ENCODE results near the gene AOPEP. TPM values are rescaled to one million over a fixed set of nuclear protein-coding genes. Genes with fewer than 3 reads are reported as not detected.

AOPEP gene
- total RNA-seq, 1 donor from 2014 or later: 305 TPM

GRCh38 chr9:95091601-95092261 lies 365.2 kb downstream of the AOPEP start:
- Histone ChIP-seq H3K4me3 (no peak overlapping the region), H3K9me3 (no peaks in the 10 kb centered on the region), H3K27ac (peak overlapping the region; percentile 93), H3K36me3 (peaks cover 0 to 4% of the 10 kb centered on the region in 2 donors), H3K27me3 (no peaks in the 10 kb centered on the region), H3K4me1 (peaks cover 100% of the 10 kb centered on the region)
- TF ChIP-seq CTCF (IDR thresholded peaks at IDR 0.05) (no peak), POLR2A (IDR thresholded peaks at IDR 0.05) (no peak), POLR2AphosphoS5 (IDR thresholded peaks at IDR 0.05; ENCODE audit: insufficient read depth in 1 of 2, low read depth in 1 of 2) (peak in 1 of 2 donors; percentile 10)
- DNase-seq (ENCODE audit: extremely low spot score in 2 of 2): no peak
- intact Hi-C loops (cut with DNase I): no loop called here

GRCh38 chr9:95092262-95093072 lies 366.0 kb downstream of the AOPEP start:
- intact Hi-C loops (cut with DNase I): no loop called here
- no peaks in the 10 kb centered on the region for H3K36me3 ChIP-seq
- TF ChIP-seq CTCF (IDR thresholded peaks at IDR 0.05) (no peak), POLR2AphosphoS5 (IDR thresholded peaks at IDR 0.05; ENCODE audit: insufficient read depth in 1 of 2, low read depth in 1 of 2) (peak in 1 of 2 donors; percentile 29)
- peaks cover 94% of the 10 kb centered on the region for H3K4me1 ChIP-seq
- H3K27ac ChIP-seq: peak overlapping the region; percentile 93
- no peak for DNase-seq (ENCODE audit: extremely low spot score in 2 of 2)
- H3K9me3 ChIP-seq: no peaks in the 10 kb centered on the region
- H3K4me3 ChIP-seq: no peak overlapping the region
- no peaks in the 10 kb centered on the region for H3K27me3 ChIP-seq

- Histone ChIP-seq H3K27me3 (no peaks in the 10 kb centered on the region), H3K36me3 (no peaks in the 10 kb centered on the region), H3K27ac (peak overlapping the region; percentile 93), H3K9me3 (no peaks in the 10 kb centered on the region), H3K4me3 (no peak overlapping the region), H3K4me1 (peaks cover 88% of the 10 kb centered on the region)
- no peak for DNase-seq (ENCODE audit: extremely low spot score in 2 of 2)
- no peak for TF ChIP-seq POLR2A (IDR thresholded peaks at IDR 0.05)
- no peak for TF ChIP-seq POLR2AphosphoS5 (IDR thresholded peaks at IDR 0.05; ENCODE audit: insufficient read depth in 1 of 2, low read depth in 1 of 2)
- no peak for TF ChIP-seq CTCF (IDR thresholded peaks at IDR 0.05)
- intact Hi-C loops (cut with DNase I): no loop called here
Measured at GRCh38 chr9:95093586-95093985, 367.1 kb downstream of the AOPEP start.

- intact Hi-C loops (cut with DNase I): no loop called here
- H3K27ac ChIP-seq: peak overlapping the region; percentile 93
- H3K27me3 ChIP-seq: no peaks in the 10 kb centered on the region
- H3K36me3 ChIP-seq: no peaks in the 10 kb centered on the region
- H3K9me3 ChIP-seq: no peaks in the 10 kb centered on the region
- H3K4me3 ChIP-seq: no peak overlapping the region
- no peak for DNase-seq (ENCODE audit: extremely low spot score in 2 of 2)
- peaks cover 85% of the 10 kb centered on the region for H3K4me1 ChIP-seq
- TF ChIP-seq POLR2AphosphoS5 (IDR thresholded peaks at IDR 0.05; ENCODE audit: insufficient read depth in 1 of 2, low read depth in 1 of 2) (peak in 1 of 2 donors; percentile 3), POLR2A (IDR thresholded peaks at IDR 0.05) (no peak)
Measured at GRCh38 chr9:95094002-95094401, 367.5 kb downstream of the AOPEP start.

- peak overlapping the region; percentile 49 for H3K27ac ChIP-seq
- H3K4me3 ChIP-seq: no peak overlapping the region
- no peaks in the 10 kb centered on the region for H3K36me3 ChIP-seq
- H3K4me1 ChIP-seq: peaks cover 78% of the 10 kb centered on the region
- H3K9me3 ChIP-seq: no peaks in the 10 kb centered on the region
- DNase-seq (ENCODE audit: extremely low spot score in 2 of 2): no peak
- TF ChIP-seq POLR2A (IDR thresholded peaks at IDR 0.05): no peak
- no peak for TF ChIP-seq POLR2AphosphoS5 (IDR thresholded peaks at IDR 0.05; ENCODE audit: insufficient read depth in 1 of 2, low read depth in 1 of 2)
- TF ChIP-seq CTCF (IDR thresholded peaks at IDR 0.05): no peak
- H3K27me3 ChIP-seq: no peaks in the 10 kb centered on the region
- intact Hi-C loops (cut with DNase I): no loop called here
Measured at GRCh38 chr9:95095641-95096355, 369.3 kb downstream of the AOPEP start.
